ENCODE results near the gene THSD4. TPM values are rescaled to one million over a fixed set of nuclear protein-coding genes. Genes with fewer than 3 reads are reported as not detected.

The THSD4 gene
- total and polyA plus RNA-seq, 7 donors, result 0.21 to 3.1 (median 1.8) TPM

DNA sequence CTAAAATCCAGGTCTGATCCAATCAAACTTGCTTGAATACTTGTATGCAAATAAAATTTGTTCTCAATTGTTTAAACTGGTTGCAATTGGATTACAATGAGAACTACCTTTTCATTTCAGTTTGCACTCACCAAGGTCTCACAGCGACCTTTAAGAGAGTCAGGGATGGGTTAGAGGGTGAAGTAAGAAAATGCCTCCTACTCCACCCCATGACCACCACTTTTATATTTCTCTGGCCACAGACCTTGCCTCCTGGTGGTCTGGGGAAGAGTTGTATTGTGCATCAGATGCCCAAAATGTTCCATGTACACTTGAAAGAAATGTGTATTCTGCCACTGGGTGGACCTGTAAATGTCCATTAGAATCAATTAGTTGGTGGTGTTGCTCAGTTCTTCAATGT is 16.4 kb upstream of the THSD4 start:
- WGBS, 3 donors, result 79 to 88% (median 84%) methylated on average over 1 of the region's 1 CpG
- ATAC-seq, result no peak
- intact Hi-C loops (cut with DNase I), result no loop called here
- H3K27me3 ChIP-seq (ENCODE audit: insufficient read depth in 3 of 3, low read length in 2 of 3), result no peaks in the 10 kb centered on the region
- H3K9me3 ChIP-seq, result no peaks in the 10 kb centered on the region
- H3K4me1 ChIP-seq, result no peaks in the 10 kb centered on the region
- H3K4me3 ChIP-seq, result no peak overlapping the region
- DNase-seq, result no peak
- no peaks in the 10 kb centered on the region for H3K36me3 ChIP-seq (ENCODE audit: insufficient read depth in 1 of 2, low read depth in 1 of 2)
- H3K27ac ChIP-seq, result no peak overlapping the region
- TF ChIP-seq, protein P1, sequence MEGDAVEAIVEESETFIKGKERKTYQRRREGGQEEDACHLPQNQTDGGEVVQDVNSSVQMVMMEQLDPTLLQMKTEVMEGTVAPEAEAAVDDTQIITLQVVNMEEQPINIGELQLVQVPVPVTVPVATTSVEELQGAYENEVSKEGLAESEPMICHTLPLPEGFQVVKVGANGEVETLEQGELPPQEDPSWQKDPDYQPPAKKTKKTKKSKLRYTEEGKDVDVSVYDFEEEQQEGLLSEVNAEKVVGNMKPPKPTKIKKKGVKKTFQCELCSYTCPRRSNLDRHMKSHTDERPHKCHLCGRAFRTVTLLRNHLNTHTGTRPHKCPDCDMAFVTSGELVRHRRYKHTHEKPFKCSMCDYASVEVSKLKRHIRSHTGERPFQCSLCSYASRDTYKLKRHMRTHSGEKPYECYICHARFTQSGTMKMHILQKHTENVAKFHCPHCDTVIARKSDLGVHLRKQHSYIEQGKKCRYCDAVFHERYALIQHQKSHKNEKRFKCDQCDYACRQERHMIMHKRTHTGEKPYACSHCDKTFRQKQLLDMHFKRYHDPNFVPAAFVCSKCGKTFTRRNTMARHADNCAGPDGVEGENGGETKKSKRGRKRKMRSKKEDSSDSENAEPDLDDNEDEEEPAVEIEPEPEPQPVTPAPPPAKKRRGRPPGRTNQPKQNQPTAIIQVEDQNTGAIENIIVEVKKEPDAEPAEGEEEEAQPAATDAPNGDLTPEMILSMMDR (IDR thresholded peaks at IDR 0.05), result no peak

DNA sequence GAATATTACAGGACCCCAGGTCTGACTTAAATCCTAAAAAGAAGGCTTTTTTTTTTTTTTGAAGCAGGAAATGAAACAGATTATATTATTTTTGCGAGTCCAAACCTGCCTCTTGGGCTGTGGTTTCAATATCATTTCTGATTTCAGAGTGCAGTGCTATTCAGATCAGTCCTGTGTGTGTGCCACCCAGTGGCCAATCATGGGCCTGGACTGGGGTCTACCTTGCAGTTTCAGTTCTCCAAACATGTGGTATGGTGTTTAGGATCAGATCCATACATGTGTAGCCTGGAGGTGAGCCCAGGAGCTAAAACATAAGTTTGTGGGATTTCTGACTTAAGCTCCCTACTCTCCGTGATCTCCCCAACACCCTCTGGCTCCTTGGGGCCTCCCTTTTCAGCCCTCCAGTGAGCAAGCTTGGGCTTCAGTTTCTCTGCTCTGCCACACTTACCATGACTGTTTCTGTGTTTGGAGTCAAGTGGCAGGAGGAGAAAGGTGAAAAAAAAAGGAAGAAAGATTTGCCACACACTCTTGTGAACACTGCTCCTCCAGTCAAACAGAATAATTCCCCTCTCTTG is 12.1 kb upstream of the THSD4 start:
- no peak for ATAC-seq
- TF ChIP-seq, protein P1 (IDR thresholded peaks at IDR 0.05), result peak; percentile 12
- no peak overlapping the region for H3K27ac ChIP-seq
- no peak for DNase-seq
- no peaks in the 10 kb centered on the region for H3K36me3 ChIP-seq (ENCODE audit: insufficient read depth in 1 of 2, low read depth in 1 of 2)
- intact Hi-C loops (cut with DNase I), result no loop called here
- H3K27me3 ChIP-seq (ENCODE audit: insufficient read depth in 3 of 3, low read length in 2 of 3), result no peaks in the 10 kb centered on the region
- 47 to 82% (median 74%) methylated on average over 2 of the region's 2 CpGs for WGBS, 3 donors
- no peaks in the 10 kb centered on the region for H3K4me1 ChIP-seq
- no peaks in the 10 kb centered on the region for H3K9me3 ChIP-seq
- no peak overlapping the region for H3K4me3 ChIP-seq

DNA sequence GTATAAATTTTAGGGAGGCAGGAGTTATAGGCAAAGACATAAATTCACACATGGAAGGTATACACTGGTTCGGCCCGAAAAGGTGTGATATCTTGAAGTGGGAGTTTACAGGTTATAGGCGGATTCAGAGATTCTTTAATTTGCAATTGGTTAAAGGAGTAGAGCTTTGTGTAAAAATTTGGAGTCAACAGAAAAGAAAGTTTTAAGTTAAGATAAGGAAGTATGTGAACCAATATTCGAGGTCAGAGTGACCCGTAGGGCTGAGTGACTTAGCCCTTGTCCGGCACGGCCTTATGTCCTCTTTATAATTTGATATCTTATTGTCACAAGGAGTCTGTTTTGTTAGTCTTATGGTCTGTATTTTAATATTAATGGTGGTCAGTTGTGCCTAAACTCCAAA is 10.6 kb upstream of the THSD4 start:
- Histone ChIP-seq H3K9me3 (no peaks in the 10 kb centered on the region), H3K4me1 (no peaks in the 10 kb centered on the region), H3K27me3 (ENCODE audit: insufficient read depth in 3 of 3, low read length in 2 of 3) (no peaks in the 10 kb centered on the region), H3K4me3 (no peak overlapping the region), H3K27ac (no peak overlapping the region), H3K36me3 (ENCODE audit: insufficient read depth in 1 of 2, low read depth in 1 of 2) (no peaks in the 10 kb centered on the region)
- ATAC-seq (no peak), DNase-seq (no peak)
- TF ChIP-seq, protein P1 (IDR thresholded peaks at IDR 0.05), result no peak
- intact Hi-C loops (cut with DNase I), result no loop called here
- WGBS, 3 donors, result 88 to 95% (median 94%) methylated on average over 7 of the region's 7 CpGs

DNA sequence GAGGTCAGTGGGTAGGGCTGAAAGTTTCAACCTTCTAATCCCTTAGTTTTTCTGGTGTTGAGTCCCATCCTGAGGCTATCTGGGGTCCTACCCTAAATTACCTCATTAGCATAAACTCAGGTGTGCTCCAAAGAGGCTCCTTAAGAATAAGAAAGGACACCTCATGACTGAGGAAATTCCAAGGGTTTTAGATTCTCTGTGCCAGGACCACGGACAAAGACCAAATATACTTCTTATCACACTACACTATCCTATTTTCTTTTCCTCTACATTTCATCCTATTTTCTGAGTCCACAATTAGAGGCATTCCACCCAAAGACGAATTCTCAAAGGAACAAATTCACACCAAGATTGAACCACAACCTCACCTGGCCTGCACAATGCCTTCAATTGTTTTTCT is 9.8 kb upstream of the THSD4 start:
- no peak for ATAC-seq
- intact Hi-C loops (cut with DNase I), result no loop called here
- Histone ChIP-seq H3K27ac (no peak overlapping the region), H3K4me3 (no peak overlapping the region), H3K27me3 (ENCODE audit: insufficient read depth in 3 of 3, low read length in 2 of 3) (no peaks in the 10 kb centered on the region), H3K4me1 (no peaks in the 10 kb centered on the region), H3K36me3 (ENCODE audit: insufficient read depth in 1 of 2, low read depth in 1 of 2) (no peaks in the 10 kb centered on the region), H3K9me3 (no peaks in the 10 kb centered on the region)
- no peak for DNase-seq
- 92 to 98% (median 93%) methylated on average over 2 of the region's 2 CpGs for WGBS, 3 donors
- TF ChIP-seq, protein P1 (IDR thresholded peaks at IDR 0.05), result no peak
